C4-2B (cell line): ENCODE measurements around the gene IFITM1.
"Not testable (repeated sequence)": the region's sequence is repeated elsewhere in the genome, so short reads cannot be mapped to it uniquely, and the experiment has no call there.

Source experiments
- H3K27ac ChIP-seq: fragments of 450-650 bp; 2 replicates; pipeline ENCODE4 v1.5.1; 2017
- CTCF ChIP-seq: fragments of 450-650 bp; conservative IDR thresholded peaks from 2 replicates; pipeline ENCODE4 v1.5.1; 2017; ENCODE audit warnings: mild to moderate bottlenecking
- ZFX ChIP-seq: fragments of 450-650 bp; IDR thresholded peaks from 2 replicates; pipeline ENCODE4 v1.6.1; 2017

IFITM1 gene

GRCh38 chr11:324156-324555, 10.3 kb downstream of the IFITM1 start:
- TF ChIP-seq CTCF (no peak), ZFX (no peak)
- no peak overlapping the region for H3K27ac ChIP-seq

GRCh38 chr11:324593-325517, 11.0 kb downstream of the IFITM1 start:
- not testable (repeated sequence) for H3K27ac ChIP-seq

- H3K27ac ChIP-seq: no peak overlapping the region
- TF ChIP-seq CTCF (no peak), ZFX (no peak)
Observed at GRCh38 chr11:325796-326591, 12.2 kb downstream of the IFITM1 start.

GRCh38 chr11:326592-326841, 12.7 kb downstream of the IFITM1 start:
- H3K27ac ChIP-seq: no peak overlapping the region
- no peak for TF ChIP-seq CTCF
- no peak for TF ChIP-seq ZFX

GRCh38 chr11:326842-327580, 13.2 kb downstream of the IFITM1 start:
- TF ChIP-seq ZFX: no peak
- no peak for TF ChIP-seq CTCF
- no peak overlapping the region for H3K27ac ChIP-seq

- TF ChIP-seq ZFX (no peak), CTCF (no peak)
- no peak overlapping the region for H3K27ac ChIP-seq
Observed at GRCh38 chr11:327581-327923, 13.7 kb downstream of the IFITM1 start.

GRCh38 chr11:328012-328411, 14.2 kb downstream of the IFITM1 start:
- no peak for TF ChIP-seq ZFX
- no peak for TF ChIP-seq CTCF
- no peak overlapping the region for H3K27ac ChIP-seq

GRCh38 chr11:328516-329100, 14.8 kb downstream of the IFITM1 start:
- not testable (repeated sequence) for H3K27ac ChIP-seq
